Measurements from ENCODE around the gene FAT1. TPM values are rescaled to one million over a fixed set of nuclear protein-coding genes. Genes with fewer than 3 reads are reported as not detected.

The FAT1 gene
- total and polyA plus RNA-seq, 9 donors, result 80.7 to 144 (median 124) TPM

- Histone ChIP-seq H3K9me3 (replicated peaks; ENCODE audit: control insufficient read depth, low read depth, low read length) (no peaks in the 10 kb centered on the region), H3K4me1 (ENCODE audit: control insufficient read depth, insufficient read depth, low read length) (no peaks in the 10 kb centered on the region), H3K27ac (ENCODE audit: low read length) (no peak overlapping the region), H3K27me3 (ENCODE audit: control insufficient read depth, insufficient read depth, low read length) (no peaks in the 10 kb centered on the region), H3K4me3 (ENCODE audit: low read length) (no peak overlapping the region), H3K36me3 (ENCODE audit: control insufficient read depth, insufficient read depth, low read length) (no peaks in the 10 kb centered on the region)
- WGBS (ENCODE audit: insufficient coverage), result 78% methylated on average over 4 of the region's 7 CpGs
- DNase-seq, result no peak
Observed at GRCh38 chr4:186545436-186545835, 178.2 kb downstream of the FAT1 start.

GRCh38 chr4:186543206-186543605 lies 180.4 kb downstream of the FAT1 start:
- Histone ChIP-seq H3K4me1 (ENCODE audit: control insufficient read depth, insufficient read depth, low read length) (no peaks in the 10 kb centered on the region), H3K9me3 (replicated peaks; ENCODE audit: control insufficient read depth, low read depth, low read length) (peaks cover 2% of the 10 kb centered on the region), H3K27ac (ENCODE audit: low read length) (no peak overlapping the region), H3K36me3 (ENCODE audit: control insufficient read depth, insufficient read depth, low read length) (no peaks in the 10 kb centered on the region), H3K27me3 (ENCODE audit: control insufficient read depth, insufficient read depth, low read length) (no peaks in the 10 kb centered on the region), H3K4me3 (ENCODE audit: low read length) (no peak overlapping the region)
- DNase-seq, result no peak
- WGBS (ENCODE audit: insufficient coverage), result 100% methylated on average over 2 of the region's 2 CpGs

GRCh38 chr4:186541801-186542200 lies 181.9 kb downstream of the FAT1 start:
- Histone ChIP-seq H3K36me3 (ENCODE audit: control insufficient read depth, insufficient read depth, low read length) (no peaks in the 10 kb centered on the region), H3K4me1 (ENCODE audit: control insufficient read depth, insufficient read depth, low read length) (no peaks in the 10 kb centered on the region), H3K27me3 (ENCODE audit: control insufficient read depth, insufficient read depth, low read length) (no peaks in the 10 kb centered on the region), H3K27ac (ENCODE audit: low read length) (no peak overlapping the region), H3K9me3 (replicated peaks; ENCODE audit: control insufficient read depth, low read depth, low read length) (peaks cover 2% of the 10 kb centered on the region), H3K4me3 (ENCODE audit: low read length) (no peak overlapping the region)
- DNase-seq, result no peak
- WGBS (ENCODE audit: insufficient coverage), result 87% methylated on average over 3 of the region's 4 CpGs

- H3K36me3 ChIP-seq (ENCODE audit: control insufficient read depth, insufficient read depth, low read length), result no peaks in the 10 kb centered on the region
- 77% methylated on average over 17 of the region's 19 CpGs for WGBS (ENCODE audit: insufficient coverage)
Observed at GRCh38 chr4:186537843-186538521, 185.7 kb downstream of the FAT1 start.

More at GRCh38 chr4:186537843-186538521, 185.7 kb downstream of the FAT1 start:
- DNase-seq, result no peak
- no peaks in the 10 kb centered on the region for H3K27me3 ChIP-seq (ENCODE audit: control insufficient read depth, insufficient read depth, low read length)
- H3K4me1 ChIP-seq (ENCODE audit: control insufficient read depth, insufficient read depth, low read length), result no peaks in the 10 kb centered on the region
- H3K9me3 ChIP-seq (replicated peaks; ENCODE audit: control insufficient read depth, low read depth, low read length), result peaks cover 2% of the 10 kb centered on the region
- H3K4me3 ChIP-seq (ENCODE audit: low read length), result no peak overlapping the region
- no peak overlapping the region for H3K27ac ChIP-seq (ENCODE audit: low read length)

Other genes with a start within 250 kb of the FAT1 start
- 0.13 TPM for gene MTNR1A, start 168.3 kb downstream of the FAT1 start, total RNA-seq
- under 1 TPM in 3 of 8 donors, not detected in 5; 0.09 to 0.20 (median 0.14) TPM for gene MTNR1A, start 168.3 kb downstream of the FAT1 start, polyA plus RNA-seq (ENCODE audit: insufficient read depth in 1 of 8, insufficient read length in 8 of 8, low replicate concordance in 1 of 8)

Data from muscle of leg (tissue), 11 donors.